ENCODE measurements around the gene PPP3CB. TPM values are rescaled to one million over a fixed set of nuclear protein-coding genes. Genes with fewer than 3 reads are reported as not detected.

Gene PPP3CB
- polyA plus RNA-seq, 4 donors, result 21.3 to 43.7 (median 24.9) TPM

DNA sequence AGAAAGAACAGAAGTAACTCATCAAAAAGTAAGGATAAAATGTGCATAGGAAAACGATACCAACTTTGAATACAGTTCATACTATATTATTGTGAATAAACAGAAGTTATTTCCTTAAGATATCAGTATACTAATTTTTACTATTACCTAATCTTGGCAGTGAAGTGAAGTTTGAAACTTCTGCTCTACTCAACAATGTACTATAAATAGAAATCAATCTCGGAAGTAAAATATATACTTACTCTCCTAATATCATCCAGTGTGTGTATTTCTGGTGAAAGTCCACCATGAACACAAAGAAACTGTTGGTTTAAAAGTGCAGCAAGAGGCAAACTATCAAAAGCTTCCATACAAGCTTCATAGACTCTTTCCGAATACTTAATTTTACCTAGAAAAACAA lies 24.6 kb downstream of the PPP3CB start:
- Histone ChIP-seq H3K27ac (ENCODE audit: low read depth in 1 of 3, low read length in 2 of 3) (no peak overlapping the region), H3K9me3 (ENCODE audit: control insufficient read depth in 2 of 2, insufficient read depth in 1 of 2, low read depth in 1 of 2, low read length in 1 of 2) (no peaks in the 10 kb centered on the region), H3K4me1 (ENCODE audit: control insufficient read depth in 3 of 3, insufficient read depth in 2 of 3, low read depth in 1 of 3, low read length in 2 of 3) (no peaks in the 10 kb centered on the region), H3K4me3 (ENCODE audit: low read depth in 1 of 3, low read length in 3 of 3) (no peak overlapping the region), H3K36me3 (ENCODE audit: control insufficient read depth in 3 of 3, insufficient read depth in 2 of 3, low read depth in 1 of 3, low read length in 3 of 3) (peaks cover 9 to 28% (median 10%) of the 10 kb centered on the region in 3 donors), H3K27me3 (ENCODE audit: control insufficient read depth in 3 of 3, insufficient read depth in 3 of 3, low read length in 3 of 3) (no peaks in the 10 kb centered on the region)
- DNase-seq (no peak), FAIRE-seq (no peak)
- 54 to 66% (median 64%) methylated on average over 3 of the region's 3 CpGs for WGBS, 3 donors

GRCh38 chr10:73469579-73469978 lies 26.2 kb downstream of the PPP3CB start:
- Histone ChIP-seq H3K4me3 (ENCODE audit: low read depth in 1 of 3, low read length in 3 of 3) (no peak overlapping the region), H3K36me3 (ENCODE audit: control insufficient read depth in 3 of 3, insufficient read depth in 2 of 3, low read depth in 1 of 3, low read length in 3 of 3) (peaks cover 4 to 28% (median 10%) of the 10 kb centered on the region in 3 donors), H3K27ac (ENCODE audit: low read depth in 1 of 3, low read length in 2 of 3) (no peak overlapping the region), H3K9me3 (ENCODE audit: control insufficient read depth in 2 of 2, insufficient read depth in 1 of 2, low read depth in 1 of 2, low read length in 1 of 2) (no peaks in the 10 kb centered on the region), H3K4me1 (ENCODE audit: control insufficient read depth in 3 of 3, insufficient read depth in 2 of 3, low read depth in 1 of 3, low read length in 2 of 3) (no peaks in the 10 kb centered on the region), H3K27me3 (ENCODE audit: control insufficient read depth in 3 of 3, insufficient read depth in 3 of 3, low read length in 3 of 3) (no peaks in the 10 kb centered on the region)
- DNase-seq, result no peak
- FAIRE-seq, result no peak

GRCh38 chr10:73467206-73467605 lies 28.6 kb downstream of the PPP3CB start:
- WGBS, 3 donors, result 77 to 82% (median 81%) methylated on average over 2 of the region's 2 CpGs
- no peak overlapping the region for H3K4me3 ChIP-seq (ENCODE audit: low read depth in 1 of 3, low read length in 3 of 3)
- FAIRE-seq, result no peak
- no peaks in the 10 kb centered on the region for H3K9me3 ChIP-seq (ENCODE audit: control insufficient read depth in 2 of 2, insufficient read depth in 1 of 2, low read depth in 1 of 2, low read length in 1 of 2)
- DNase-seq, result no peak
- no peaks in the 10 kb centered on the region for H3K4me1 ChIP-seq (ENCODE audit: control insufficient read depth in 3 of 3, insufficient read depth in 2 of 3, low read depth in 1 of 3, low read length in 2 of 3)
- H3K36me3 ChIP-seq (ENCODE audit: control insufficient read depth in 3 of 3, insufficient read depth in 2 of 3, low read depth in 1 of 3, low read length in 3 of 3), result peaks cover 2 to 19% (median 9%) of the 10 kb centered on the region in 3 donors
- H3K27me3 ChIP-seq (ENCODE audit: control insufficient read depth in 3 of 3, insufficient read depth in 3 of 3, low read length in 3 of 3), result no peaks in the 10 kb centered on the region
- H3K27ac ChIP-seq (ENCODE audit: low read depth in 1 of 3, low read length in 2 of 3), result no peak overlapping the region

DNA sequence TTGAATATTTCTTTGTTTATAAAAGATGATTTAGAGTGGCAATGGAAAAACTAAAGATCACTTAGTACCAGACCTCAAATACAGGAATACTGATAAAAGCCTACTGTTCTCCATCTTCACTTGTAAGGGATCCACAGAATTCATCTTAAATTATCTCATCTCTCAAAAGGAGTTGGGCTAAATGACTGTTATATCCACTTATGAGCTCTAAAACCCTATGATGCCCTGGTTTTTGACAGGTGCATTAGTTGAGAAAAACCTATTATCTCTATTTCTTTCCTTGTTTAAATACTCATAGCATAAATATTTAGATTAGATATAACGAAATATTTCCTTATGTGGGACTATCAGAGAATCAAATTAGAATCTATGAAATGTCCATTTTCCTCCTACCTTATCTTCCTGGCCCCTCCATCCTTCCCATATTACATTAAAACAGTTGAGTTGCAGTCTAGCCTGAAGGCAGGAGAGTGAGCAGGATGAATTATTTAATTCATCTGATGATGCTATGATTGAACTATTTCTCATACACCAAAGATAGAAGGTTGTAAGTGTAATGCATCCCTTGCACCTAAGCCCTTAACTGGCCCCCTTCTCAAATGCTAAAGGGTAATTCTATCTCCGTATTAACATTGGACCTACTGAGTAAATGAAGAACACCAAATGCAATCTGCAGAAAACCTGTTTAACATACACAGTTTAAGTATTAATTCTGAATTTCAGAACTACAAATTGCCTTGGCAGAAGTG lies 29.7 kb downstream of the PPP3CB start:
- Histone ChIP-seq H3K4me1 (ENCODE audit: control insufficient read depth in 3 of 3, insufficient read depth in 2 of 3, low read depth in 1 of 3, low read length in 2 of 3) (no peaks in the 10 kb centered on the region), H3K4me3 (ENCODE audit: low read depth in 1 of 3, low read length in 3 of 3) (no peak overlapping the region), H3K36me3 (ENCODE audit: control insufficient read depth in 3 of 3, insufficient read depth in 2 of 3, low read depth in 1 of 3, low read length in 3 of 3) (peaks cover 2 to 20% (median 7%) of the 10 kb centered on the region in 3 donors), H3K27me3 (ENCODE audit: control insufficient read depth in 3 of 3, insufficient read depth in 3 of 3, low read length in 3 of 3) (no peaks in the 10 kb centered on the region), H3K27ac (ENCODE audit: low read depth in 1 of 3, low read length in 2 of 3) (no peak overlapping the region), H3K9me3 (ENCODE audit: control insufficient read depth in 2 of 2, insufficient read depth in 1 of 2, low read depth in 1 of 2, low read length in 1 of 2) (no peaks in the 10 kb centered on the region)
- 82 to 84% (median 82%) methylated on average over 2 of the region's 2 CpGs for WGBS, 3 donors
- DNase-seq (no peak), FAIRE-seq (no peak)

DNA sequence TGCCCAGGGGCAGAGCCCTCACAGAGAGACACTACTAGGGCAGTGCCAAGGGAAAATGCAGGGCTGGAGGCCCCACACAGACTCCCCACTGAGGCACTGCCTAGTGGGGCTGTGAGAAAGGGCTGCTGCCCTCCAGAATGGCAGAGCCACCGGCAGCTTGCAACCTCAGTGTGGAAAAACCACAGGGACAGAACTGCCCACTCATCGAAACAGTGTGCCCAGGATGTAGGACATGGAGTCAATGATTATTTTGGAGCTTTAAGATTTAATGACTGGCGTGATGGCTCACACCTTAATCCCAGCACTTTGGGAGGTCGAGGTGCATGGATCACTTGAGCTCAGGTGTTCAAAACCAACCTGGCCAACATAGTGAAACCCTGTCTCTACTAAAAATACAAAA lies 34.9 kb downstream of the PPP3CB start:
- FAIRE-seq, result no peak
- peaks cover 2 to 29% (median 4%) of the 10 kb centered on the region in 3 donors for H3K36me3 ChIP-seq (ENCODE audit: control insufficient read depth in 3 of 3, insufficient read depth in 2 of 3, low read depth in 1 of 3, low read length in 3 of 3)

DNA sequence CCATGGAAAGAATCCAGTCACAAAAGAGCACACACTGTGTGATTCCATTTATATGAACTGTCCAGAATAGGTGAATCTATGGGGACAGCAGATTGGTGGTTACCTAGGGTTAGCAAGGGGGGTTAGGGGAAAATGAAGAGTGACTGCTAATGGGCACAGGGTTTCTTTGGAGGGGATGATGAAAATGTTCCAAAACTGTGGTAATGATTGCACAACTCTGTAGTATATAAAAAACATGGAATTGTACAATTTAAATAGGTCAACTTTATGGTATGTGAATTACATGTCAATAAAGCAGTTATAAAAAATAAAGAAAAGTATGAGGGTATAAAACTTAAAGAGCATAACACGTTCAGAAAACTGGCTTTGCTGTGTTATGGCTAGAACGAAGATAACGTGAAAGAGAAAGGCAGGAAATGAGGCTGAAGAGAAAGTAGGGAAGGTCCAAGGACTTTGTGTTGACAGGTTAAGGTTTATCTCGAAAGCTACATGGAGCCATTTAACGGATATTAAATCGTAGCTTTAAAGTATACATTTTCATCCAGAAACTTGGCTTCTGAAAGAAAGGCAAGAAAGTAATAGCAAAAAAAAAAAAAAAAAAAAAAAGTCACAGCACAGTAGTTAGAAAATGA lies 36.0 kb downstream of the PPP3CB start:
- H3K4me3 ChIP-seq (ENCODE audit: low read depth in 1 of 3, low read length in 3 of 3), result no peak overlapping the region
- no peak for DNase-seq
- no peaks in the 10 kb centered on the region for H3K9me3 ChIP-seq (ENCODE audit: control insufficient read depth in 2 of 2, insufficient read depth in 1 of 2, low read depth in 1 of 2, low read length in 1 of 2)
- FAIRE-seq, result no peak
- 87 to 91% (median 89%) methylated on average over 6 of the region's 6 CpGs for WGBS, 3 donors
- no peaks in the 10 kb centered on the region for H3K27me3 ChIP-seq (ENCODE audit: control insufficient read depth in 3 of 3, insufficient read depth in 3 of 3, low read length in 3 of 3)
- H3K36me3 ChIP-seq (ENCODE audit: control insufficient read depth in 3 of 3, insufficient read depth in 2 of 3, low read depth in 1 of 3, low read length in 3 of 3), result peaks cover 2 to 24% (median 2%) of the 10 kb centered on the region in 3 donors
- H3K4me1 ChIP-seq (ENCODE audit: control insufficient read depth in 3 of 3, insufficient read depth in 2 of 3, low read depth in 1 of 3, low read length in 2 of 3), result no peaks in the 10 kb centered on the region
- H3K27ac ChIP-seq (ENCODE audit: low read depth in 1 of 3, low read length in 2 of 3), result no peak overlapping the region

More for the DNA sequence above, 34.9 kb downstream of the PPP3CB start:
- no peaks in the 10 kb centered on the region for H3K9me3 ChIP-seq (ENCODE audit: control insufficient read depth in 2 of 2, insufficient read depth in 1 of 2, low read depth in 1 of 2, low read length in 1 of 2)
- H3K4me3 ChIP-seq (ENCODE audit: low read depth in 1 of 3, low read length in 3 of 3), result peak overlapping the region in 1 of 3 donors; percentile 7
- no peak for DNase-seq
- no peaks in the 10 kb centered on the region for H3K27me3 ChIP-seq (ENCODE audit: control insufficient read depth in 3 of 3, insufficient read depth in 3 of 3, low read length in 3 of 3)
- no peaks in the 10 kb centered on the region for H3K4me1 ChIP-seq (ENCODE audit: control insufficient read depth in 3 of 3, insufficient read depth in 2 of 3, low read depth in 1 of 3, low read length in 2 of 3)
- 94 to 95% (median 94%) methylated on average over 4 of the region's 4 CpGs for WGBS, 3 donors
- peak overlapping the region in 1 of 3 donors; percentile 4 for H3K27ac ChIP-seq (ENCODE audit: low read depth in 1 of 3, low read length in 2 of 3)

- DNase-seq, result no peak
- 85 to 93% (median 91%) methylated on average over 2 of the region's 2 CpGs for WGBS, 3 donors
- FAIRE-seq, result peak; percentile 44
- Histone ChIP-seq H3K4me1 (ENCODE audit: control insufficient read depth in 3 of 3, insufficient read depth in 2 of 3, low read depth in 1 of 3, low read length in 2 of 3) (no peaks in the 10 kb centered on the region), H3K27ac (ENCODE audit: low read depth in 1 of 3, low read length in 2 of 3) (no peak overlapping the region), H3K4me3 (ENCODE audit: low read depth in 1 of 3, low read length in 3 of 3) (no peak overlapping the region), H3K27me3 (ENCODE audit: control insufficient read depth in 3 of 3, insufficient read depth in 3 of 3, low read length in 3 of 3) (no peaks in the 10 kb centered on the region), H3K9me3 (ENCODE audit: control insufficient read depth in 2 of 2, insufficient read depth in 1 of 2, low read depth in 1 of 2, low read length in 1 of 2) (no peaks in the 10 kb centered on the region), H3K36me3 (ENCODE audit: control insufficient read depth in 3 of 3, insufficient read depth in 2 of 3, low read depth in 1 of 3, low read length in 3 of 3) (peaks cover 2 to 19% (median 2%) of the 10 kb centered on the region in 3 donors)
Measured at GRCh38 chr10:73456187-73456890, 39.5 kb downstream of the PPP3CB start.

GRCh38 chr10:73449113-73449512 lies 46.7 kb downstream of the PPP3CB start:
- H3K27me3 ChIP-seq (ENCODE audit: control insufficient read depth in 3 of 3, insufficient read depth in 3 of 3, low read length in 3 of 3), result no peaks in the 10 kb centered on the region
- H3K36me3 ChIP-seq (ENCODE audit: control insufficient read depth in 3 of 3, insufficient read depth in 2 of 3, low read depth in 1 of 3, low read length in 3 of 3), result peaks cover 0 to 18% (median 2%) of the 10 kb centered on the region in 3 donors
- no peak overlapping the region for H3K4me3 ChIP-seq (ENCODE audit: low read depth in 1 of 3, low read length in 3 of 3)
- DNase-seq, result no peak
- 73 to 84% (median 80%) methylated on average over 1 of the region's 1 CpG for WGBS, 3 donors
- H3K27ac ChIP-seq (ENCODE audit: low read depth in 1 of 3, low read length in 2 of 3), result no peak overlapping the region
- no peak for FAIRE-seq
- H3K9me3 ChIP-seq (ENCODE audit: control insufficient read depth in 2 of 2, insufficient read depth in 1 of 2, low read depth in 1 of 2, low read length in 1 of 2), result no peaks in the 10 kb centered on the region
- H3K4me1 ChIP-seq (ENCODE audit: control insufficient read depth in 3 of 3, insufficient read depth in 2 of 3, low read depth in 1 of 3, low read length in 2 of 3), result no peaks in the 10 kb centered on the region
